Vagina (tissue), 2 donors: ENCODE data around the gene GRP.

ENCODE experiments used
- POLR2A ChIP-seq, 2 donors: fragments of 450-650 bp; IDR thresholded peaks; one replicate each; pipeline ENCODE4 v1.6.1; 2017; ENCODE audit warnings: antibody characterized with exemption in 2 of 2, mild to moderate bottlenecking in 2 of 2, moderate library complexity in 2 of 2
- POLR2AphosphoS5 ChIP-seq, 2 donors: sonication (generic); formaldehyde crosslinking; IDR thresholded peaks; one replicate each; pipeline ENCODE4 v1.9.0; 2017; ENCODE audit warnings: antibody characterized with exemption in 2 of 2, mild to moderate bottlenecking in 2 of 2, low read depth in 1 of 2; ENCODE audit not compliant: insufficient read depth in 1 of 2
- TF ChIP-seq, protein P1 (sequence below), 3 experiments: fragments of 450-650 bp in 2 of 3; fragments of 200-600 bp in 1 of 3; sonication (generic) in 1 of 3; IDR thresholded peaks; one replicate each; pipeline ENCODE4 v1.5.1; 2017 to 2019; ENCODE audit warnings: antibody characterized with exemption in 3 of 3, mild to moderate bottlenecking in 2 of 3, moderate library complexity in 2 of 3

DNA sequence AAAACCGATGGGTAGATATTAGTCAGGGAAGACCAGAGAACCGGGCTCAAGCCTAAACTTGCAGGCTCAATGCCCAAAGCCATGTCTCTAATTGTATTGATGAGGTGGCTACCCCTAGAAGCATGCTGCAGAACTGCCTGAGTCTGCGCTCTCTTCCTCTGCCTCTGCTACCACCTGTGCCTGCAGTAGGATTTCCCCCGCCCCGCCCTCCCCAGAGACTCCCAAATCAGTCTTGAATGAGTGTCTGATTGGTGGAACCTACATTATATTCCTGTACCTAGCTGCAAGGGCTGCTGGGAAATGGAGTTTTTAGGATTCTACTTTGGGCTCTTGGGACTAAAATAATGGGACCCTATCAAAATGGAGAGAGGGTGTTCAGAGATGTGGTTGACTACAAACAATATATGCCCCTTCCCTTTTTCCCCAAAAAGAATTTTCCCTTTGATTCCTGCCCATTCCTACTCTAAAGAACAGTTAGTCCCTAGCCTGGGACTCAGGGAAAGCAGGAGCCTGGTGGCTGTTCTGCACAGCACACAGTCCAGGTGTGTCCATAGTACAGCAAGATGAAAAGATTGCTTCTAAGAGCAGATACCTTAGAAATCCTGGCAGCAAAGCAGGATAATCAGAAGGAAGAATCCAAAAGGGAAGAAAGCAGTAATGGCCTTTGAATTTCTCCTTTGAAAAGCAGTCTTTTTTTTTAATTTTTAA lies 12.5 kb downstream of the GRP start:
- TF ChIP-seq, protein P1, sequence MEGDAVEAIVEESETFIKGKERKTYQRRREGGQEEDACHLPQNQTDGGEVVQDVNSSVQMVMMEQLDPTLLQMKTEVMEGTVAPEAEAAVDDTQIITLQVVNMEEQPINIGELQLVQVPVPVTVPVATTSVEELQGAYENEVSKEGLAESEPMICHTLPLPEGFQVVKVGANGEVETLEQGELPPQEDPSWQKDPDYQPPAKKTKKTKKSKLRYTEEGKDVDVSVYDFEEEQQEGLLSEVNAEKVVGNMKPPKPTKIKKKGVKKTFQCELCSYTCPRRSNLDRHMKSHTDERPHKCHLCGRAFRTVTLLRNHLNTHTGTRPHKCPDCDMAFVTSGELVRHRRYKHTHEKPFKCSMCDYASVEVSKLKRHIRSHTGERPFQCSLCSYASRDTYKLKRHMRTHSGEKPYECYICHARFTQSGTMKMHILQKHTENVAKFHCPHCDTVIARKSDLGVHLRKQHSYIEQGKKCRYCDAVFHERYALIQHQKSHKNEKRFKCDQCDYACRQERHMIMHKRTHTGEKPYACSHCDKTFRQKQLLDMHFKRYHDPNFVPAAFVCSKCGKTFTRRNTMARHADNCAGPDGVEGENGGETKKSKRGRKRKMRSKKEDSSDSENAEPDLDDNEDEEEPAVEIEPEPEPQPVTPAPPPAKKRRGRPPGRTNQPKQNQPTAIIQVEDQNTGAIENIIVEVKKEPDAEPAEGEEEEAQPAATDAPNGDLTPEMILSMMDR (IDR thresholded peaks at IDR 0.05) = no peak
- no peak for TF ChIP-seq POLR2AphosphoS5 (IDR thresholded peaks at IDR 0.05; ENCODE audit: insufficient read depth in 1 of 2, low read depth in 1 of 2)
- TF ChIP-seq POLR2A (IDR thresholded peaks at IDR 0.05) = no peak
